Heart left ventricle (tissue), 16 donors: ENCODE results near the gene ICA1. TPM values are rescaled to one million over a fixed set of nuclear protein-coding genes. Genes with fewer than 3 reads are reported as not detected.

ENCODE experiments used
- ATAC-seq, 4 donors: fragments of 200-7000 bp; cut with Tn5 transposase; one replicate each; pipeline ENCODE4 v1.9.1; 2020 to 2022; ENCODE audit warnings: moderate library complexity in 4 of 4, mild to moderate bottlenecking in 3 of 4, moderate number of reproducible peaks in 1 of 4
- DNase-seq, 5 donors: peaks; one replicate each; pipeline ENCODE4 v3.0.0-alpha.2; 2020
- H3K27ac ChIP-seq, 12 donors: fragments of 200-600 bp; sonication (generic) in 4 of 12; one replicate each; pipeline versions ENCODE4 v1.5.0 to v1.8.0; 2016 to 2022; ENCODE audit warnings: mild to moderate bottlenecking in 2 of 12
- H3K27me3 ChIP-seq, 9 donors: fragments of 200-600 bp; sonication (generic) in 2 of 9; one replicate each; pipeline versions ENCODE4 v1.5.1 to v1.8.0; 2016 to 2022; ENCODE audit warnings: mild to moderate bottlenecking in 3 of 9
- H3K36me3 ChIP-seq, 9 donors: fragments of 200-600 bp; sonication (generic) in 2 of 9; one replicate each; pipeline versions ENCODE4 v1.5.0 to v1.8.0; 2018 to 2022; ENCODE audit warnings: mild to moderate bottlenecking in 2 of 9
- H3K4me1 ChIP-seq, 12 donors: fragments of 200-600 bp; sonication (generic) in 4 of 12; one replicate each; pipeline versions ENCODE4 v1.5.0 to v1.8.0; 2016 to 2022; ENCODE audit warnings: mild to moderate bottlenecking in 3 of 12
- H3K4me3 ChIP-seq, 12 donors: fragments of 200-600 bp; sonication (generic) in 4 of 12; one replicate each; pipeline versions ENCODE4 v1.5.0 to v1.8.0; 2017 to 2022; ENCODE audit warnings: mild to moderate bottlenecking in 9 of 12, moderate library complexity in 4 of 12
- H3K9me3 ChIP-seq, 12 donors: fragments of 200-600 bp; sonication (generic) in 4 of 12; one replicate each; pipeline versions ENCODE4 v1.5.0 to v1.8.0; 2016 to 2022; ENCODE audit warnings: mild to moderate bottlenecking in 1 of 12
- POLR2A ChIP-seq, 2 donors: fragments of 450-650 bp; IDR thresholded peaks; one replicate each; pipeline ENCODE4 v1.6.1; 2017; ENCODE audit warnings: antibody characterized with exemption in 2 of 2, mild to moderate bottlenecking in 2 of 2, moderate library complexity in 2 of 2
- WGBS, 4 donors: extraction: QIAGEN DNeasy Blood & Tissue Kit in 2 of 4; methylation state at CpG; one replicate each; pipeline versions ENCODE4 v1.1.5 to v1.1.7; 2013 to 2018; 5-methylcytosine and 5-hydroxymethylcytosine counted together
- intact Hi-C, 10 donors: fragments of 100-400 bp; cut with DNase I; formaldehyde crosslinking; loops; one replicate each; pipeline versions ENCODE4 v1.11.1 to v1.14.2; 2022
- polyA plus RNA-seq, 2 donors: library from polyadenylated mRNA; stranded (reverse); fragments of 200-250 nt; gene quantifications; one replicate each; pipeline ENCODE4 v1.2.3, GENCODE V29; 2013
- total RNA-seq, 9 donors: library from RNA; depleted of rRNA in 2 of 9; stranded (reverse); fragments of >200 nt in 2 of 9; fragmentation: NEBNext Ultra II Directional in 3 of 9; extraction: Animal tissue kit (Norgen Biotek cat#: 25700) in 3 of 9; gene quantifications; one replicate each; pipeline versions ENCODE4 v1.1.0 to v1.2.4, GENCODE V29; 2016 to 2023
- TF ChIP-seq, protein P1 (sequence below), 12 donors: fragments of 200-600 bp; sonication (generic) in 4 of 12; IDR thresholded peaks; one replicate each; pipeline versions ENCODE4 v1.5.0 to v1.8.0; 2018 to 2022; ENCODE audit warnings: antibody characterized with exemption in 12 of 12, mild to moderate bottlenecking in 5 of 12
- donor health status: ischemic (EF 13 %, LVEDD 7.1; RV severe dilation, severe dysfunction).
- donor health status: healthy with polysubstance abuse.
- donor health status: DM: no; HTN: yes; CAD: no.
- donor health status: DM: no; HTN: no; CAD: no.
- donor health status: ischemic (EF 25% LVEDD 6.9; RV normal size, moderate dysfunction).
- donor health status: ischemic (EF 25% LVEDD 5.7; RV mildly dilated, moderate dysfunction).
- donor health status: healthy.
- donor health status: DM: yes; HTN: yes; CAD: no.
- donor health status: ischemic (EF 35%, LVEDD 5.7; RV mildly dilated, moderate dysfunction).
- donor health status: nonischemic (EF 11% LVEDD 7.7; RV severe dilation, severe dysfunction).
- donor health status: DM: yes; HTN: yes; CAD: no.
- donor health status: PGD.
- donor health status: ischemic (EF 29% LVEDD 5.4; RV normal size, mild dysfunction).
- donor health status: nonischemic (EF 23%, LVEDD 6.1; RV moderate dilation, normal function).

The ICA1 gene
- total and polyA plus RNA-seq, 11 donors = 23.8 to 74.4 (median 54.4) TPM

DNA sequence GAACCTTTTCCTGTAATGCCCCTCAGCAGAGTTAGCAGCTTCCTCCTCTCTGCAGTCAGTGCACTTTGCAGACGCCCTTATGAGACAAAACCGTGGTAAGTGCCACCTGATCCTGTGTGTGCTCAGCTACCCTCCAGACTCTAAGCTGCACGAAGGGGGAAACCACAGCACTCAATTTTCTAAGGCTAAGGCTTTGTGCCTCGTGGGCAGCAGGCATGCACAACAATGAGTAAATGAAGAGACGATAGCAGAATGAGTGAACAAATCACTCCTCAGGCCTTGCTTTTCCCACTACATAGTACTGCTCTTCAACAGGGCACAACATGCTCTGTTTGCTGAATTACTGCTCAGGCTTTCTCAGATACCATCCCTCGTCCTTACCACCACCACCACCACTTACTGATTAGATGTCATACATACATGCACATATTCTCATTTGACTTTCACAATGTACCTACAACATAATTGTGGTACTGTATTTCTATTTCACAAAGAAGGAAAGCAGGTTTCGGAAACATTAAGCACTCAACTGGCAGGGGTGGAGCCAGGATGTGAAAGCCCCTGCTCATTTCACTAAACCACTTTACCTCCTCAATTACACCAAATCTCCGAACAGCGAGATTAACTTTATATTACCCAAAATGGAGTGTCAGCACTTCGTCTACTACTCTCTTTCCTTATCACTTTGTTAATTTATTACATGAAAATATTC is 85.4 kb downstream of the ICA1 start:
- Histone ChIP-seq H3K9me3 (no peaks in the 10 kb centered on the region), H3K27ac (peak overlapping the region in 1 of 12 donors; percentile 86), H3K4me1 (peaks cover 0 to 75% (median 18%) of the 10 kb centered on the region in 12 donors), H3K36me3 (no peaks in the 10 kb centered on the region), H3K4me3 (no peak overlapping the region), H3K27me3 (no peaks in the 10 kb centered on the region)
- 66 to 76% (median 71%) methylated on average over 10 of the region's 10 CpGs for WGBS, 4 donors
- DNase-seq (no peak), ATAC-seq (peak in 3 of 4 donors; percentile 39 to 55 (median 55))
- intact Hi-C loops = no loop called here
- TF ChIP-seq, protein P1, sequence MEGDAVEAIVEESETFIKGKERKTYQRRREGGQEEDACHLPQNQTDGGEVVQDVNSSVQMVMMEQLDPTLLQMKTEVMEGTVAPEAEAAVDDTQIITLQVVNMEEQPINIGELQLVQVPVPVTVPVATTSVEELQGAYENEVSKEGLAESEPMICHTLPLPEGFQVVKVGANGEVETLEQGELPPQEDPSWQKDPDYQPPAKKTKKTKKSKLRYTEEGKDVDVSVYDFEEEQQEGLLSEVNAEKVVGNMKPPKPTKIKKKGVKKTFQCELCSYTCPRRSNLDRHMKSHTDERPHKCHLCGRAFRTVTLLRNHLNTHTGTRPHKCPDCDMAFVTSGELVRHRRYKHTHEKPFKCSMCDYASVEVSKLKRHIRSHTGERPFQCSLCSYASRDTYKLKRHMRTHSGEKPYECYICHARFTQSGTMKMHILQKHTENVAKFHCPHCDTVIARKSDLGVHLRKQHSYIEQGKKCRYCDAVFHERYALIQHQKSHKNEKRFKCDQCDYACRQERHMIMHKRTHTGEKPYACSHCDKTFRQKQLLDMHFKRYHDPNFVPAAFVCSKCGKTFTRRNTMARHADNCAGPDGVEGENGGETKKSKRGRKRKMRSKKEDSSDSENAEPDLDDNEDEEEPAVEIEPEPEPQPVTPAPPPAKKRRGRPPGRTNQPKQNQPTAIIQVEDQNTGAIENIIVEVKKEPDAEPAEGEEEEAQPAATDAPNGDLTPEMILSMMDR (IDR thresholded peaks at IDR 0.05) = no peak
- no peak for TF ChIP-seq POLR2A (IDR thresholded peaks at IDR 0.05)

DNA sequence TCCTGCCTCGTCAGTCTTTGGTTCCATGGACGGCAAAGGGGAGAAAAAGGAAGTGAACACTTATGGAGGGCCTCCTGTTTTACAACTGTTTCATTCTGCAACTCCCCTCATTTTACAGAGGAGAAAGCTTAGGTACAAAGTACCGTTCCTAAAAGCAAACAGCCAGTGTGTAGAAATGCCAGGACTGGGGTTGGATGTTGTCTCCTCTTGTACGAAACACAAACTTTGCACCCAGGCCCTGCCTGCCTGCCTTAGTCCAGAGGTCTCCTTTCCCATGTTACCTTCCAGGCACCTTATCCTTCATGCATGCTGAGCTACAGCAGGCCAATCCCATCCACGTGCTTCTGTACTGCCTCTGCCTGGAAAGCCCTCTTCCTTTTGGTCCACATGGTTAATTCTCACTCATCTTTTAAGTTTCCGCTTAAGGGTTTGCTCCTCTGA is 86.0 kb downstream of the ICA1 start:
- intact Hi-C loops = no loop called here
- peak overlapping the region in 1 of 12 donors; percentile 86 for H3K27ac ChIP-seq
- no peak for TF ChIP-seq POLR2A (IDR thresholded peaks at IDR 0.05)
- TF ChIP-seq, protein P1 (IDR thresholded peaks at IDR 0.05) = no peak
- H3K9me3 ChIP-seq = no peaks in the 10 kb centered on the region
- H3K36me3 ChIP-seq = no peaks in the 10 kb centered on the region
- DNase-seq (no peak), ATAC-seq (no peak)
- H3K4me3 ChIP-seq = no peak overlapping the region
- no peaks in the 10 kb centered on the region for H3K27me3 ChIP-seq
- 79 to 83% (median 81%) methylated on average over 6 of the region's 6 CpGs for WGBS, 4 donors
- H3K4me1 ChIP-seq = peaks cover 0 to 75% (median 18%) of the 10 kb centered on the region in 12 donors

DNA sequence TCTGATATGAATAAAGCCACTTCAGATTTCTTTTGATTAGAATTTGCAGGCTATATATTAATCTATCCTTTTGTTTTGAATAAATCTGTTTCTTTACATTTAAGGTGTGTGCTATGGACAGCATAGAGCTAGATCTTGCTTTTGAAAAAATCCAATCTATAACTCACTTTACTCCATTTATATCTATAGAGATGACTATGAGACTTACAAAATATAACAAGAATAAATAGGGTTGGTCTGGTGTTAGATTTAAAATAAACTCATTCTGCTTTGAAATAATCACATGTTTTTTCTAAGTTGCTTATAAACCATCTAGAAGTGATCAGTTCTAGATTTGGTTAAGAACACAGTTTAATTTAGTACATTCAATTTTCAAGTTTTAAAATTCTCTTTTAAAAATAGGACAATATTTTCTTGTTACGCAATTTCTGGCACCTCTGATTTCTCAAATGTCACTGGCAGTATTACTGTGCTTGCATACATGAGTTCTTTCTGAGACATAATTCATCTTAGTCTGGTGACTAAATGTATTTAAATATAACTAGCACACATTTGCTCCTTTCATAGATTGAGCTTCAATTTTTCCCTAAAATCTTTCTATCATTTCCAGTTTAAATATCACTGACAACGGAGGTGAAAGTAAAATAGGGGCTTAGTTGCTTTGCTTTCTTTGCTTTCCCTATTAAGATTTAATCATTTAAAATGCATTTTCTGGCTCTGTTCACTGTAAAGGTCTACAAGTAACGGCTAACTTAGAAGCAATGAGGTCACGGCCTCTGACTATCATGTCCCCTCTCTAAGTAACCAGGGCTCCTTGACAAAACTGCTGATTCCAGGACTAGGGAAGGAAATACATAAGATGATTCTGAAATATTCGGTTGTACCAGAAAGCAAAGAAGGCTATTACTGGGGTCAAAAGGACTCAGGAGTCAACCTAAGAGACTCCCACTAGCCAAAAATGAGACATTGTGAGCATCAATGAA is 89.3 kb downstream of the ICA1 start:
- TF ChIP-seq, protein P1 (IDR thresholded peaks at IDR 0.05) = no peak
- no peak for TF ChIP-seq POLR2A (IDR thresholded peaks at IDR 0.05)
- peaks cover 0 to 53% (median 12%) of the 10 kb centered on the region in 12 donors for H3K4me1 ChIP-seq
- intact Hi-C loops = no loop called here
- 73 to 88% (median 80%) methylated on average over 5 of the region's 5 CpGs for WGBS, 4 donors
- no peaks in the 10 kb centered on the region for H3K36me3 ChIP-seq
- DNase-seq = no peak
- H3K4me3 ChIP-seq = no peak overlapping the region
- H3K9me3 ChIP-seq = no peaks in the 10 kb centered on the region
- no peaks in the 10 kb centered on the region for H3K27me3 ChIP-seq
- no peak overlapping the region for H3K27ac ChIP-seq
- ATAC-seq = no peak

DNA sequence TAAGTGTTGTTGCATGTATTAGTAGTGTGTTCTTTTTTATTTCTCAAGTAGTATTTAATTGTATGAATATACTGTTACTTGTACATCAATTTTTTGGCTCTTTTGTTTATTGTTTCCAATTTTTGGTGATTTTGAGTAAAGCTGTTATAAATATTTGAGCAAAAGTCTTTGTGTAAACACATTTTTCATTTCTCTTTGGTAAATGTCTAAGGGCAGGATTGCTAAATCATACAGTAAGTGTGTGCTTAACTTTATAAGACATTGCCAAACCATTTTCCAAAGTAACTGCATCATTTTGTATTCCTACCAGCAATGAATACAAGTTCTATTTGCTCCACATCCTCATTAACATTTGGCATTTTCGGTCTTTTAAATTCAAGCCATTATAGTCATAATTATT is 92.8 kb downstream of the ICA1 start:
- intact Hi-C loops = no loop called here
- ATAC-seq (no peak), DNase-seq (no peak)
- Histone ChIP-seq H3K36me3 (no peaks in the 10 kb centered on the region), H3K4me1 (peaks cover 0 to 31% (median 4%) of the 10 kb centered on the region in 12 donors), H3K4me3 (no peak overlapping the region), H3K9me3 (no peaks in the 10 kb centered on the region), H3K27me3 (no peaks in the 10 kb centered on the region), H3K27ac (no peak overlapping the region)
- TF ChIP-seq, protein P1 (IDR thresholded peaks at IDR 0.05) = no peak
- no peak for TF ChIP-seq POLR2A (IDR thresholded peaks at IDR 0.05)
- 93 to 97% (median 94%) methylated on average over 1 of the region's 1 CpG for WGBS, 4 donors
